Chondrocyte (in vitro differentiated cells): ENCODE measurements around the gene APOBEC4. TPM values are rescaled to one million over a fixed set of nuclear protein-coding genes. Genes with fewer than 3 reads are reported as not detected.

Experiments
- DNase-seq: peaks from one replicate; pipeline ENCODE4 v3.0.0; 2021; ENCODE audit warnings: mixed read lengths, low spot score
- H3K27ac Mint-ChIP-seq: one replicate; pipeline ENCODE4 v1.8.0; 2021; ENCODE audit warnings: mild to moderate bottlenecking, moderate library complexity, mixed read lengths; ENCODE audit not compliant: unreplicated experiment
- H3K27me3 Mint-ChIP-seq: 2 replicates; pipeline ENCODE4 v1.8.0; 2021; ENCODE audit warnings: low read depth, mixed read lengths
- H3K36me3 Mint-ChIP-seq: 2 replicates; pipeline ENCODE4 v1.8.0; 2021; ENCODE audit warnings: low read depth, mixed read lengths
- H3K4me1 Mint-ChIP-seq: 2 replicates; pipeline ENCODE4 v1.8.0; 2021; ENCODE audit warnings: low read depth, mild to moderate bottlenecking, mixed read lengths
- H3K4me3 Mint-ChIP-seq: one replicate; pipeline ENCODE4 v1.8.0; 2021; ENCODE audit warnings: mild to moderate bottlenecking, moderate library complexity, mixed read lengths; ENCODE audit not compliant: unreplicated experiment
- H3K9me3 Mint-ChIP-seq: 2 replicates; pipeline ENCODE4 v1.8.0; 2021; ENCODE audit warnings: low read depth, mixed read lengths
- total RNA-seq: library from RNA; stranded (reverse); gene quantifications from 3 replicates; pipeline ENCODE4 v1.2.1, GENCODE V29; 2021
- TF ChIP-seq, protein P1 (sequence below): fragments of 200-600 bp; sonication (generic); IDR thresholded peaks from 2 replicates; pipeline ENCODE4 v1.5.0; 2021; ENCODE audit warnings: antibody characterized with exemption, mild to moderate bottlenecking, moderate library complexity

The APOBEC4 gene
- total RNA-seq, 1 donor from 2014 or later = not detected

DNA sequence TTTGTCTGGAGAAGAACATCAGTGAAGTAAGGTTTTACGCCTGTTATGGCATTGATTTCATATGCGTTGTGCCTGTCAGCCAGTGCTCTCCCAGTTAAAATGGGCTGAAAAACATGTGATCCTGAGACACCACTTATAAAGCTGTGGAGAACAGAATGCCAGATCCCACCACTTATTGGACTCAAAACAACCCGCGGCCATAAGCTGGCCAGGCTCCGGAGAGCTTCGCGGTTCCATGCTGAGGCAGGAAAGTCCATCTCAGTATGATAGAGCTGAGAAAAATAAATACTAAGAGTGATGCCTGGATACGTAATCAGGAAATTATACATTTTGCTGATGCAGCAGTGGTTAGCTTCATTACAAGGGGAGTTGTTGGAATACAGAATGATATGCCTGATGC, 5.1 kb downstream of the APOBEC4 start:
- DNase-seq = no peak
- TF ChIP-seq, protein P1, sequence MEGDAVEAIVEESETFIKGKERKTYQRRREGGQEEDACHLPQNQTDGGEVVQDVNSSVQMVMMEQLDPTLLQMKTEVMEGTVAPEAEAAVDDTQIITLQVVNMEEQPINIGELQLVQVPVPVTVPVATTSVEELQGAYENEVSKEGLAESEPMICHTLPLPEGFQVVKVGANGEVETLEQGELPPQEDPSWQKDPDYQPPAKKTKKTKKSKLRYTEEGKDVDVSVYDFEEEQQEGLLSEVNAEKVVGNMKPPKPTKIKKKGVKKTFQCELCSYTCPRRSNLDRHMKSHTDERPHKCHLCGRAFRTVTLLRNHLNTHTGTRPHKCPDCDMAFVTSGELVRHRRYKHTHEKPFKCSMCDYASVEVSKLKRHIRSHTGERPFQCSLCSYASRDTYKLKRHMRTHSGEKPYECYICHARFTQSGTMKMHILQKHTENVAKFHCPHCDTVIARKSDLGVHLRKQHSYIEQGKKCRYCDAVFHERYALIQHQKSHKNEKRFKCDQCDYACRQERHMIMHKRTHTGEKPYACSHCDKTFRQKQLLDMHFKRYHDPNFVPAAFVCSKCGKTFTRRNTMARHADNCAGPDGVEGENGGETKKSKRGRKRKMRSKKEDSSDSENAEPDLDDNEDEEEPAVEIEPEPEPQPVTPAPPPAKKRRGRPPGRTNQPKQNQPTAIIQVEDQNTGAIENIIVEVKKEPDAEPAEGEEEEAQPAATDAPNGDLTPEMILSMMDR = no peak
- no peaks in the 10 kb centered on the region for H3K27me3 Mint-ChIP-seq
- no peaks in the 10 kb centered on the region for H3K36me3 Mint-ChIP-seq
- no peaks in the 10 kb centered on the region for H3K4me1 Mint-ChIP-seq
- no peak overlapping the region for H3K27ac Mint-ChIP-seq
- no peaks in the 10 kb centered on the region for H3K9me3 Mint-ChIP-seq
- no peak overlapping the region for H3K4me3 Mint-ChIP-seq

DNA sequence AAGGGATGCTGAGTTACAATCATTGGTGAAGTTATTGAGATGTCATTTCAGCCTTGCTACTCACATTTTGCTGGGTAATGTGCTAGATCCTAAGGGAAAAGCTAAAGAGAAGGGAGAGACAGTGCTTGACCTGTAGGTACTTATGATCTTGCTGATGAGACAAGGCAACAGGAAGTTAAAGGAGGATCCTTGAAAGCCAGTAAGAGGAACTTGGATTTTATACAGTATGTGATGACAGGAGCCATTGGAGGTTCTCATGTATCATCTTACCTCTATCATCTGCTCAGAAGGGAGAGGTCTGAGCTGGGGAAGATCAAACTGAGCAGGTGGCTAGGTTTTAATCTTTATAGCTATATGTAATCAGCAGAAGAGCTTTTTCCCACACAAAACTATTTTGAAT, 6.3 kb downstream of the APOBEC4 start:
- TF ChIP-seq, protein P1 = no peak
- H3K4me1 Mint-ChIP-seq = no peaks in the 10 kb centered on the region
- no peak for DNase-seq
- H3K27me3 Mint-ChIP-seq = no peaks in the 10 kb centered on the region
- H3K27ac Mint-ChIP-seq = no peak overlapping the region
- H3K4me3 Mint-ChIP-seq = no peak overlapping the region
- H3K36me3 Mint-ChIP-seq = no peaks in the 10 kb centered on the region
- H3K9me3 Mint-ChIP-seq = no peaks in the 10 kb centered on the region

DNA sequence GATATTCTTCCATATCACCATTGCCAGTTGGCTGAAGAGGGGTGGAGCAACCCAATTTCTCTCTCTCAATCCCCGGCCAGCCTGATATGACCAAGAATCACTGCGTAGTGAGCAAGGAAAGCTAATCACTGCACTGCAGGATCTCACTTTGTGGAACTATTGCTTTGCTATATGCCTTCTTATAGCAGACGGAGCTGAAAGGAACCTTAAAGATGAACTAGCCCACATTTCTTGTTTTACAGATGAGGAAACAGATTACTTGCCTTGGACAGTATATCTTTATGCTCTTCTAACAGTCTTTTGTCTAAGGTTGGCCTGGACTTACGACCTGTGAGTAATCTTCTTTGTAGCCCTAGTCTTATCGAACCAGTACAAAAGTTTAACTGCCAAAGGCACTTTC, 7.6 kb downstream of the APOBEC4 start:
- Mint-ChIP-seq H3K4me1 (no peaks in the 10 kb centered on the region), H3K27me3 (no peaks in the 10 kb centered on the region), H3K9me3 (no peaks in the 10 kb centered on the region), H3K27ac (no peak overlapping the region), H3K4me3 (no peak overlapping the region), H3K36me3 (no peaks in the 10 kb centered on the region)
- no peak for DNase-seq
- TF ChIP-seq, protein P1 = no peak

DNA sequence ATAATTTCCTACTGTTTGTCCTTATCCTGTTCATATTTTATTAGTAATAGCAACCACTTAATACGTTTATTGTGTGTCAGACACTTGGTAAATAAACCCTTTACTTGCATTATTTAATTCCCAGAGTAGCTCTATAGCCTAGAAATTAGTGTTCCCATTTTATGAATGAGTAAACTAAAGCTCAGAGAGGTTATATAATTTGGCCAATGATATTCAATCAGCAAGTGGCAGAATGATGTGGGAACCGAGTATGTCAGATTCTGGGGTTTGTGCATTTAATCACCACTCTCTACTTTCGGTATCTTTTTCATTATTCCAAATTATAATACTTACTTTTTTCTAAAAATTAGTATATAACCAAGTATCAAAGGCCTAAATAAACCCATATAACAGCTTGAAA, 10.9 kb downstream of the APOBEC4 start:
- Mint-ChIP-seq H3K4me3 (no peak overlapping the region), H3K9me3 (no peaks in the 10 kb centered on the region), H3K36me3 (no peaks in the 10 kb centered on the region), H3K4me1 (peaks cover 1% of the 10 kb centered on the region), H3K27ac (no peak overlapping the region), H3K27me3 (no peaks in the 10 kb centered on the region)
- TF ChIP-seq, protein P1 = no peak
- DNase-seq = no peak

DNA sequence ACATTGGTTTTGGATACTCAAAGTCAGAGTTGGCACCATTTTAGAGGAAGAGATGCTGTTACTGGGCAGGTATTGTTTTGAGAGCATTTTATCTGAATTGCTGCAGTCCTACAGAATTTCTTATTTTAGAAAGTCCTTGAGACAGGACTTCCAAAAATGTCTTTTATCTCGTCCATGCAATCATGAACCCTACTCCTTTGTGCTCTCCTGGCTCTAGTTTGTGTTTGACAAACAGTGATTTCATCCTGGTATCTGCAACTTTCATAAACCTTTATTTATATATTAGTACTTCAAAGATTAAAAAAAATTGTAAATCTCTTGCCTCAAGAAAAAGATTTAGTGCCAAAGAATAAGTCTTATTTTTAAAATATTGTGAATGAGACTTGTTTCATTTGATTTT, 12.9 kb downstream of the APOBEC4 start:
- no peak overlapping the region for H3K4me3 Mint-ChIP-seq
- no peak overlapping the region for H3K27ac Mint-ChIP-seq
- H3K27me3 Mint-ChIP-seq = no peaks in the 10 kb centered on the region
- TF ChIP-seq, protein P1 = no peak
- H3K36me3 Mint-ChIP-seq = peaks cover 2% of the 10 kb centered on the region
- DNase-seq = no peak
- H3K4me1 Mint-ChIP-seq = peaks cover 12% of the 10 kb centered on the region
- no peaks in the 10 kb centered on the region for H3K9me3 Mint-ChIP-seq
